HepG2 (cell line): Measurements from ENCODE around the gene KCTD21. TPM values are rescaled to one million over a fixed set of nuclear protein-coding genes. Genes with fewer than 3 reads are reported as not detected.

Experiments
- JARID2 ChIP-seq: sonication (generic); formaldehyde crosslinking; IDR thresholded peaks from 2 replicates; pipeline ENCODE4 v1.8.1; 2023; ENCODE audit warnings: missing genetic modification reagents, inconsistent platforms; ENCODE audit not compliant: insufficient replicate concordance
- JUNB ChIP-seq: sonication (generic); formaldehyde crosslinking; IDR thresholded peaks from 2 replicates; pipeline ENCODE4 v1.8.0; 2022; ENCODE audit warnings: missing genetic modification reagents, mild to moderate bottlenecking, borderline replicate concordance
- NPAS2 ChIP-seq: sonication (generic); formaldehyde crosslinking; IDR thresholded peaks from 2 replicates; pipeline ENCODE4 v1.8.0; 2022; ENCODE audit warnings: mild to moderate bottlenecking, missing genetic modification reagents, borderline replicate concordance
- RCOR2 ChIP-seq: IDR thresholded peaks from 2 replicates; pipeline ENCODE4 v1.6.1; 2016; ENCODE audit warnings: missing biosample characterization, missing genetic modification reagents
- TARDBP ChIP-seq: sonication (generic); formaldehyde crosslinking; IDR thresholded peaks from 2 replicates; pipeline ENCODE4 v1.8.0; 2022; ENCODE audit warnings: mild to moderate bottlenecking, missing genetic modification reagents
- YY1 ChIP-seq: IDR thresholded peaks from 2 replicates; pipeline ENCODE4 v1.6.1; 2011; ENCODE audit warnings: low read length, low read depth, moderate library complexity, mild to moderate bottlenecking; ENCODE audit not compliant: insufficient read depth, insufficient replicate concordance
- ZNF143 ChIP-seq: sonication (generic); formaldehyde crosslinking; IDR thresholded peaks from 2 replicates; pipeline ENCODE4 v1.4.0; 2020; ENCODE audit warnings: missing genetic modification reagents
- ZNF572 ChIP-seq: sonication (generic); formaldehyde crosslinking; IDR thresholded peaks from 2 replicates; pipeline ENCODE4 v1.5.1; 2020; ENCODE audit warnings: mild to moderate bottlenecking, missing genetic modification reagents
- ZNF678 ChIP-seq: sonication (generic); formaldehyde crosslinking; IDR thresholded peaks from 2 replicates; pipeline ENCODE4 v1.4.0; 2020; ENCODE audit warnings: mild to moderate bottlenecking, missing genetic modification reagents
- polyA plus RNA-seq, 8 experiments: library from polyadenylated mRNA; depleted of rRNA in 3 of 8; stranded (reverse) in 7 of 8; unstranded in 1 of 8; fragments of >200 nt; fragmentation: Illumina TruSeq in 4 of 8; extraction: Trizol in 4 of 8; gene quantifications; 2 replicates each; pipeline versions ENCODE4 v1.2.1 to v1.2.3, GENCODE V29; 2011 to 2016; ENCODE audit warnings: low read depth in 4 of 8, missing spikeins in 1 of 8, mixed read lengths in 1 of 8; ENCODE audit not compliant: insufficient read depth in 1 of 8
- total RNA-seq, 5 experiments: library from RNA; depleted of rRNA; stranded (reverse); fragments of >200 nt; fragmentation: Illumina TruSeq; extraction: Trizol; gene quantifications; 2 replicates each; pipeline ENCODE4 v1.2.3, GENCODE V29; 2016; ENCODE audit warnings: low read depth in 1 of 5
- TF ChIP-seq, protein P1 (sequence below): sonication (generic); formaldehyde crosslinking; IDR thresholded peaks from 2 replicates; pipeline ENCODE4 v1.5.1; 2020; ENCODE audit warnings: mild to moderate bottlenecking, moderate library complexity, missing genetic modification reagents
- TF ChIP-seq, protein P2 (sequence below): sonication (generic); formaldehyde crosslinking; IDR thresholded peaks from 2 replicates; pipeline ENCODE4 v1.4.0; 2020; ENCODE audit warnings: missing genetic modification reagents
- TF ChIP-seq, protein P3 (sequence below): sonication (generic); formaldehyde crosslinking; conservative IDR thresholded peaks from 2 replicates; pipeline ENCODE4 v1.4.0; 2020; ENCODE audit warnings: missing genetic modification reagents
- TF ChIP-seq, protein P4 (sequence below): sonication (generic); formaldehyde crosslinking; IDR thresholded peaks from 2 replicates; pipeline ENCODE4 v1.4.0; 2020; ENCODE audit warnings: missing genetic modification reagents

Gene KCTD21
- total and polyA plus RNA-seq, 2 of the 13 experiments (the other 11 are each of a cell fraction or from before 2014, with no cell fraction given) = 3.1 to 13.5 TPM

DNA sequence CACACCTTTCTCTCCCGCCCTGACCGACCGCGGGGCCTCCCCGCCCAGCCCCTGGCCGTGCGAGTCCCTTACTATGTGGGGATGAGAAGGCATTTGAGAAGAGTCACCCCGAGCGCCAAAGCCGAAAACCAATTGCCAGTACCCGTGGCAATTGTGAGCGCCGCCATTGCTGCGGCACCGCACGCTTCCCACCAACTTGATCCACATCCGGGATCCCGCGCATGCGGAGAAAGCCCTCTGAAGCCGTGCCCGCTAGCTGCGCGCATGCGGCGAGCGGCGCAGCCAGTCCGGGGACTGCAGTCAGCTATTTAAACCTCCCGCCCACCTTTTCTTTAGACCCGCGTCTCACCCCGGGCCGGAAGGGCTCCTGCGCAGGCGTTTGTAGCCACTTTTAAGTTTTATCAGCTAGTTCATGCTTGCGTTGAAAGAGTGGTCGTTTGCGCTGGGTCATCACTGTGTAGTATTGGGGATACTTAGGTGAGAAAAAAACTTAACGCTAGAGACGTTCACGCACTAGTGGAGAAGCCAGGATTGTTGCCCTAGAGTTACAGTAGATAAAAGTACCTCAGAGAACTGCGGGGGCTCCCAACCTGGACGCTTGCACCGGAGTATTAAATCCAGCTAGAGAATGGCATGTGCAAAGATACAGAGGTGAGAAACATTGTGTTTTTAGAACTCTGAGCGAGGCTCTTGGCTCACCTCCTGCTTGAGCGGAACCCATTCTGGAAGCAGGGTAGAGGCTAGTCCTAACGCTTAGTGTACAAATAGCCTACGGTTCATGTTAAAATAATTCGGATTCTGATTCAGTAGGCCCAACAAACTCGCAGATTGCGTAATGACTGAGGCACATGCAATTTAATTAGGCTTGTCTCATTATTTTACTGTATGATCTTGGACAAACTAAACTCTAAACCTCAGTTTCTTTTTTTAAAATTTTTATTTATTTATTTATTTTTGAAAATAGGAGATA is 48.7 kb downstream of the KCTD21 start, which contains the start of gene ALG8 (continued):
- TF ChIP-seq, protein P1, sequence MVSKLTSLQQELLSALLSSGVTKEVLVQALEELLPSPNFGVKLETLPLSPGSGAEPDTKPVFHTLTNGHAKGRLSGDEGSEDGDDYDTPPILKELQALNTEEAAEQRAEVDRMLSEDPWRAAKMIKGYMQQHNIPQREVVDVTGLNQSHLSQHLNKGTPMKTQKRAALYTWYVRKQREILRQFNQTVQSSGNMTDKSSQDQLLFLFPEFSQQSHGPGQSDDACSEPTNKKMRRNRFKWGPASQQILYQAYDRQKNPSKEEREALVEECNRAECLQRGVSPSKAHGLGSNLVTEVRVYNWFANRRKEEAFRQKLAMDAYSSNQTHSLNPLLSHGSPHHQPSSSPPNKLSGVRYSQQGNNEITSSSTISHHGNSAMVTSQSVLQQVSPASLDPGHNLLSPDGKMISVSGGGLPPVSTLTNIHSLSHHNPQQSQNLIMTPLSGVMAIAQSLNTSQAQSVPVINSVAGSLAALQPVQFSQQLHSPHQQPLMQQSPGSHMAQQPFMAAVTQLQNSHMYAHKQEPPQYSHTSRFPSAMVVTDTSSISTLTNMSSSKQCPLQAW (CRISPR knock-in tag) = no peak
- TF ChIP-seq ZNF678 (CRISPR knock-in tag) (no peak), RCOR2 (CRISPR knock-in tag) (no peak), JUNB (0 out of 2 replicates have a peak, but pooled peaks have one; percentile 60), ZNF572 (no peak), JARID2 (CRISPR knock-in tag) (peak; percentile 12), ZNF143 (CRISPR knock-in tag) (peak; percentile 73), TARDBP (CRISPR knock-in tag) (peak; percentile 82), YY1 (peak; percentile 97), NPAS2 (CRISPR knock-in tag) (no peak)
- TF ChIP-seq, protein P2, sequence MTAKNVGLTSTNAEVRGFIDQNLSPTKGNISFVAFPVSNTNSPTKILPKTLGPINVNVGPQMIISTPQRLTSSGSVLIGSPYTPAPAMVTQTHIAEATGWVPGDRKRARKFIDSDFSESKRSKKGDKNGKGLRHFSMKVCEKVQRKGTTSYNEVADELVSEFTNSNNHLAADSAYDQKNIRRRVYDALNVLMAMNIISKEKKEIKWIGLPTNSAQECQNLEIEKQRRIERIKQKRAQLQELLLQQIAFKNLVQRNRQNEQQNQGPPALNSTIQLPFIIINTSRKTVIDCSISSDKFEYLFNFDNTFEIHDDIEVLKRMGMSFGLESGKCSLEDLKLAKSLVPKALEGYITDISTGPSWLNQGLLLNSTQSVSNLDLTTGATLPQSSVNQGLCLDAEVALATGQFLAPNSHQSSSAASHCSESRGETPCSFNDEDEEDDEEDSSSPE (CRISPR knock-in tag) = peak; percentile 99
- TF ChIP-seq, protein P3, sequence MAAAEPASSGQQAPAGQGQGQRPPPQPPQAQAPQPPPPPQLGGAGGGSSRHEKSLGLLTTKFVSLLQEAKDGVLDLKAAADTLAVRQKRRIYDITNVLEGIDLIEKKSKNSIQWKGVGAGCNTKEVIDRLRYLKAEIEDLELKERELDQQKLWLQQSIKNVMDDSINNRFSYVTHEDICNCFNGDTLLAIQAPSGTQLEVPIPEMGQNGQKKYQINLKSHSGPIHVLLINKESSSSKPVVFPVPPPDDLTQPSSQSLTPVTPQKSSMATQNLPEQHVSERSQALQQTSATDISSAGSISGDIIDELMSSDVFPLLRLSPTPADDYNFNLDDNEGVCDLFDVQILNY (CRISPR knock-in tag) = peak; percentile 95
- TF ChIP-seq, protein P4, sequence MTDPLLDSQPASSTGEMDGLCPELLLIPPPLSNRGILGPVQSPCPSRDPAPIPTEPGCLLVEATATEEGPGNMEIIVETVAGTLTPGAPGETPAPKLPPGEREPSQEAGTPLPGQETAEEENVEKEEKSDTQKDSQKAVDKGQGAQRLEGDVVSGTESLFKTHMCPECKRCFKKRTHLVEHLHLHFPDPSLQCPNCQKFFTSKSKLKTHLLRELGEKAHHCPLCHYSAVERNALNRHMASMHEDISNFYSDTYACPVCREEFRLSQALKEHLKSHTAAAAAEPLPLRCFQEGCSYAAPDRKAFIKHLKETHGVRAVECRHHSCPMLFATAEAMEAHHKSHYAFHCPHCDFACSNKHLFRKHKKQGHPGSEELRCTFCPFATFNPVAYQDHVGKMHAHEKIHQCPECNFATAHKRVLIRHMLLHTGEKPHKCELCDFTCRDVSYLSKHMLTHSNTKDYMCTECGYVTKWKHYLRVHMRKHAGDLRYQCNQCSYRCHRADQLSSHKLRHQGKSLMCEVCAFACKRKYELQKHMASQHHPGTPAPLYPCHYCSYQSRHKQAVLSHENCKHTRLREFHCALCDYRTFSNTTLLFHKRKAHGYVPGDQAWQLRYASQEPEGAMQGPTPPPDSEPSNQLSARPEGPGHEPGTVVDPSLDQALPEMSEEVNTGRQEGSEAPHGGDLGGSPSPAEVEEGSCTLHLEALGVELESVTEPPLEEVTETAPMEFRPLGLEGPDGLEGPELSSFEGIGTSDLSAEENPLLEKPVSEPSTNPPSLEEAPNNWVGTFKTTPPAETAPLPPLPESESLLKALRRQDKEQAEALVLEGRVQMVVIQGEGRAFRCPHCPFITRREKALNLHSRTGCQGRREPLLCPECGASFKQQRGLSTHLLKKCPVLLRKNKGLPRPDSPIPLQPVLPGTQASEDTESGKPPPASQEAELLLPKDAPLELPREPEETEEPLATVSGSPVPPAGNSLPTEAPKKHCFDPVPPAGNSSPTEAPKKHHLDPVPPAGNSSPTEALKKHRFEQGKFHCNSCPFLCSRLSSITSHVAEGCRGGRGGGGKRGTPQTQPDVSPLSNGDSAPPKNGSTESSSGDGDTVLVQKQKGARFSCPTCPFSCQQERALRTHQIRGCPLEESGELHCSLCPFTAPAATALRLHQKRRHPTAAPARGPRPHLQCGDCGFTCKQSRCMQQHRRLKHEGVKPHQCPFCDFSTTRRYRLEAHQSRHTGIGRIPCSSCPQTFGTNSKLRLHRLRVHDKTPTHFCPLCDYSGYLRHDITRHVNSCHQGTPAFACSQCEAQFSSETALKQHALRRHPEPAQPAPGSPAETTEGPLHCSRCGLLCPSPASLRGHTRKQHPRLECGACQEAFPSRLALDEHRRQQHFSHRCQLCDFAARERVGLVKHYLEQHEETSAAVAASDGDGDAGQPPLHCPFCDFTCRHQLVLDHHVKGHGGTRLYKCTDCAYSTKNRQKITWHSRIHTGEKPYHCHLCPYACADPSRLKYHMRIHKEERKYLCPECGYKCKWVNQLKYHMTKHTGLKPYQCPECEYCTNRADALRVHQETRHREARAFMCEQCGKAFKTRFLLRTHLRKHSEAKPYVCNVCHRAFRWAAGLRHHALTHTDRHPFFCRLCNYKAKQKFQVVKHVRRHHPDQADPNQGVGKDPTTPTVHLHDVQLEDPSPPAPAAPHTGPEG = peak; percentile 80
